GM18951 (cell line): Measurements from ENCODE around the gene GPR68.
A peak's percentile ranks its signal among the peaks of the same experiment; 100 is the strongest.

Experiments used
- POLR2A ChIP-seq: IDR thresholded peaks from 4 replicates; pipeline ENCODE4 v1.6.1; 2011; ENCODE audit warnings: mild to moderate bottlenecking; ENCODE audit not compliant: insufficient read length, insufficient read depth; ENCODE audit errors: extremely low read depth
- in situ Hi-C: fragments of 300-500 bp; cut with MboI; formaldehyde crosslinking; loops from one replicate; pipeline ENCODE4 v1.12.0; 2022; ENCODE audit warnings: low sequenced_read_pairs, mixed read lengths, inconsistent platforms; ENCODE audit not compliant: unreplicated experiment

GPR68 gene

DNA sequence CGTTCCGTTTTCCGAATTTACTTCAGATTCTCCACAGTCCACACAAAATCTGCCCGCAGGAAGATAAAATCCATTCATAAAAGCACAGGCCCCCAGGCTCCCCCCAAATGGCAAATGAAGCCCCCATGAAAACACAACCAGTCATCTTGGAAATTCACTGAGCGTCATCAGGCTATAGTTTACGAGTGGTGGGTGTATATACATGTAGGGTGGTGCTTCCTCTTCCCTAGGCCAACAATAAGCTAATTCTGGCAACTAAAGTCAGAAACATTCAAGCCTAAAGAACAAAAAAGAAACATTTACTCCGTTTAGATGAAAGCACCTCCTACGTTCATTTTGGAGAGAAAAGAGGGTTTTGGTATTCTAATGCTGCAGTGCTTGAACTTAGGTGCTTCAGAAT, 5.8 kb downstream of the GPR68 start:
- in situ Hi-C loops = no loop called here
- TF ChIP-seq POLR2A = no peak

DNA sequence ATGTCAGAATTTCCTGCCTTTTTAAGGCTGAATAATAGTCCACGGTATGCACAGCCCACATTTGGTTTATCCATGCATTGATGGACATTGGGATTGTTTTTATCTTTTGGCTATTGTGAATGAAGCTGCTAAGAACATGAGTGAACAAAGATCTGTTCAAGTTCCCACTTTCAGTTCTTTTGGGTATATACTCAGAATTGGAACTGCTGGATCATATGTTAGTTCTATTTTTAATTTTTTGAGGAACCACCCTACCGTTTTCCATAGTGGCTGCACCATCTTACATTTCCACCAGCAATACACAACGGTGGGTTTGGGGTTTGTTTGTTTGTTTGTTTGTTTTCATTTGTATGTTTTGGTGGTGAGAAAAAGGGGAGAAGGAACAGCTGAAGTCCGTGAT, 6.4 kb downstream of the GPR68 start:
- no peak for TF ChIP-seq POLR2A
- in situ Hi-C loops = no loop called here

DNA sequence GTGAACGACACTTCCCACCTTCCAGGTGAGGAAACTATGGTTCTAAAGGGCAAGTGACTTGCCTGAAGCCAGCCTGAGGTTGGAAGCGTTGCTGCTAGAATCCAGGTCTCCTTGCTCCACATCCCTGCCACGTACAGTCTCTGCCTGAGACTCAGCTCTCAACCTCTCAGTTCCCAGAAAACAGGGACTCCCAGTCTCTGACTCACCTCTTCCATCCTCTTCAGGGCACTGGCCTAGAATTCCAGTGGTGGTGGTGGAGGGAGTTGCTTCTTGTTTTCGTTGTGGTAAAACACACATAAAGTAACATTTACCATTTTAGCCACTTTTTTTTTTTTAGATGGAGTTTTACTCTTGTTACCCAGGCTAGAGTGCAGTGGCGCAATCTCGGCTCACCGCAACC, 7.3 kb downstream of the GPR68 start:
- in situ Hi-C loops = no loop called here
- no peak for TF ChIP-seq POLR2A

DNA sequence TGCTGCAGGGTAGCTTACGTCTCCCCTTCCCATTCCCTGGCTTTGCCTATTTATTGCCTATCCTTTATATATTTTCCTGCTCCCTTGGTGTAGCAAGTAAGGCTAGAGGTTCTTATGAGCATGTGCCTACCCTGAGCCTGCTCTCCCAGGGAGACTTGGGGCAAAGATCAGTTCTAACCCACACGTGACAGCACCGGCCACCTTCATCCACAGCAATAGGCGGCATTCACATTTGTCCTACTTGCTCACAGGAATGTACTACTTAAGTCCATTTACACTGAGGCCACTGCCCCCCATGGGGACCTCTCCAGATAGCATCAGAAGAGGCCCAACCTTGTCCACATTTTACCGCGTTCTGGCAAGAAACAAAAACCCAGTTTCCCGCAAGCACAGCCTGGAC, 8.7 kb downstream of the GPR68 start:
- in situ Hi-C loops = no loop called here
- no peak for TF ChIP-seq POLR2A

DNA sequence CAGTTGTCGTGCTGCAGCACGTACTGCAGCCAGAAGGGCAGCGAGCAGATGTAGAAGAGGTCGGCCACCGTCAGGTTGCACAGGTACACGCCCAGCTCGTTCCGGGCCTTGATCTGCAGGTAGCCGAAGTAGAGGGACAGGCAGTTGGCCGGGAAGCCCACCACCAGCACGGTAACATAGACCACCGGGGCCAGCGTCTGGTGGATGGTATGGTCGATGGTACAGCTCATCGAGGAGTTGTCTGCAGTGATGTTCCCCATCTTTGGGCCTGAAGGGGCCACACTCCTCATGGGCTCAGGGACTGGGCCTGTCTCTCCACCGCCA, 9.8 kb downstream of the GPR68 start:
- TF ChIP-seq POLR2A = no peak
- in situ Hi-C loops = no loop called here

GRCh38 chr14:91233936-91234790, 10.3 kb downstream of the GPR68 start:
- in situ Hi-C loops = no loop called here
- no peak for TF ChIP-seq POLR2A

- no peak for TF ChIP-seq POLR2A
- in situ Hi-C loops = no loop called here
Observed at GRCh38 chr14:91232603-91233002, 11.9 kb downstream of the GPR68 start.

DNA sequence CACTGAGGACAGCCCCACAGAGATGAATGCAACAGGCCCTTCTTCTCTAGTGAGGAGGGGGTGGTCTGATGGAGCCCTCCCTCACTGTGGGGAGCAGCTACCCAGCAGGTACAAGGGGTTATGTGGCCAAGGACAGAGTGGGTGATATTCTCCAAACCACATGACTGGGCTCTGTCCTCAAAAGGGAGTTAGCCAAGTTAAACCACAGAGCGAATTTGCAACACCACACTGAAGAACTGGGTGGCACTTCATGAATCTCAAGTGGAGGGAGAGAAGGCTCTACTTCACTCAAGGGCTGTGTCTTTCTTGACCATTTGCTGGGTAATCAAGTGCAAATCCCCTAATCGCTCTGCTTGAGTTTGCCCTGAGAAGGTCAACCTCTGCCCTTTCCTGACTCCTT, 12.5 kb downstream of the GPR68 start:
- in situ Hi-C loops = no loop called here
- no peak for TF ChIP-seq POLR2A

DNA sequence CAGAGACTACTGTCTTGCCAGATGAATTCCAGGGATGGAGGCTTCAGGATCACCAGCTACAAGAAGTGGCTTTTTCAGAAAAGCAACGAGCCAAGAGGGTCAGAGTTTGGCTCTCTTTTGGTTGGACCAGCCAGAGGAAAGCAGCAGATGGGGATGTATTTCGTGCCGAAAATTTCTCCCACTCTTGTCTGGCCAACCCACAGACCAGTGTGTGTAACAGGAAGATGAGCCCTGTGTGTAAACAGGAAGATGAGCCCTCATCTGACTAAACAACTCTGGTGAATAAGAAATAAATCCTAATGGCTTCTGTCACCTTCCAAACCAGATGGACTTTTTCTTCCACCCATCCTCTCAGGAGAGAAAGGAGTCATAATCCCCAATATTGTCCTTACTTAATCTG, 13.1 kb downstream of the GPR68 start:
- in situ Hi-C loops = no loop called here
- no peak for TF ChIP-seq POLR2A

DNA sequence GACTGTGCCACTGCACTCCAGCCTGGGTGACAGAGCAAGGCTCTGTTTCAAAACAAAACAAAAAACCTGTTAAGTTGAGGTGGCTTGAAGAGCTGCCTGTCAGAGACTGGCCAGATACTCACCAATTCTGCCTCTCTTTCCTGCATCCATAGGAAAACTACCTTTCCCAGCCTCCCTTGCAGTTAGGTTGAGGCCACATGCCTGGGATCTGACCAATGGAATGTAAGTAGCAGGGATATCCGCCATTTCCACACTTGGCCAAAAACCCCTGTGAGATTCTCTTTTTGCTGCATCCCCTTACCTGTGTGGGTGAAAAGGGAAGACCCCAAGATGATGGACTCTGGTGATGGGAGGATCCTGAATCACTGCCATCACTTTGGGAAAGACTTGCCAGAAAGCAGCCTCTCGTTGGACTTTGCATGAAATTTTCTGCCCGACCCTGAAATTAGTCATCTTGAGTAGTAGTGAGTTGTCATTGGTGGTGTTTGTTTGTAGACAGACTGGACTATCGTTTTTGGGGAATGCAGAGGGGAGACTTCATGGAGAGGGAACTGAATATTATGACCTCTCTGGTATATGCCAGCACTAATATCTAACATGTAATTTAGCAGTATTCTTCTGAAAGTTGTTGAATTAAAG, 14.0 kb downstream of the GPR68 start:
- in situ Hi-C loops = no loop called here
- TF ChIP-seq POLR2A = no peak

GRCh38 chr14:91229743-91230200, 14.7 kb downstream of the GPR68 start:
- TF ChIP-seq POLR2A = peak; percentile 32
- in situ Hi-C loops = no loop called here

DNA sequence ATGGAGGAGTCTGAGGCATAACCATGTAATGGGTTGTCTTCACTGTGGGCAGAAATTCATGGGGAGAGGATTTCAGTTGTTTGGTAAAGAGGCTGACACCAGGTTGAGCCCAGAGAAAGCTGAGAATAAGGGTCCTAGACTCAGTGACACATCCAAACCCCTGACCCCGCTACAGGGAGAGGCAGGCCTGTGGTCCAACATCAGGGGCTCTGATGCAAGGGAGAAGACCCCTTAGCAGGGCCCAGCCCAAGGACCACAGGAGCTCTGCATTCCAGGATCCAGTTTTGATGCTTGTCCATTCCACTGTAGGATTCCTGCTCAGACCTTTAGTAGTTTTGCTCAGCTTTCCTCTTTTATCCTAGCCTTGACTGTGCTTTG, 15.5 kb downstream of the GPR68 start:
- in situ Hi-C loops = no loop called here
- TF ChIP-seq POLR2A = no peak

- in situ Hi-C loops = no loop called here
- peak; percentile 52 for TF ChIP-seq POLR2A
Observed at GRCh38 chr14:91228112-91229004, 16.1 kb downstream of the GPR68 start.
